Naive thymus-derived CD8-positive, alpha-beta T cell (primary cell): Measurements from ENCODE around the gene OR1I1. TPM values are rescaled to one million over a fixed set of nuclear protein-coding genes. Genes with fewer than 3 reads are reported as not detected.

ENCODE experiments used
- ATAC-seq, 2 donors: fragments of 150-1000 bp; cut with Tn5 transposase in 1 of 2; sonication (Bioruptor Pico), chemical (Tn5 transposase) in 1 of 2; 1 replicate in 1 of 2; 2 replicates in 1 of 2; pipeline ENCODE4 v1.10.0; 2021; ENCODE audit warnings: mild to moderate bottlenecking in 2 of 2, moderate library complexity in 2 of 2
- POLR2A ChIA-PET: fragments of 350-600 bp; sonication (Branson Sonifier 250); formaldehyde crosslinking; loops from one replicate; lab custom pipeline; 2021; ENCODE audit warnings: antibody characterized with exemption; lab: Charles Lee
- DNase-seq, 10 donors: peaks; one replicate each; pipeline versions ENCODE4 v3.0.0 to v3.0.0-alpha.2; 2020 to 2022
- H3K27ac Mint-ChIP-seq, 10 donors: one replicate each; pipeline ENCODE4 v1.8.0; 2020 to 2022; ENCODE audit warnings: mild to moderate bottlenecking in 10 of 10, mixed read lengths in 10 of 10, moderate library complexity in 4 of 10, inconsistent platforms in 1 of 10
- H3K27me3 Mint-ChIP-seq, 5 donors: one replicate each; pipeline ENCODE4 v1.8.0; 2021 to 2022; ENCODE audit warnings: mixed read lengths in 5 of 5
- H3K36me3 Mint-ChIP-seq, 3 donors: one replicate each; pipeline ENCODE4 v1.8.0; 2020 to 2022; ENCODE audit warnings: mixed read lengths in 3 of 3, mild to moderate bottlenecking in 2 of 3, inconsistent platforms in 1 of 3
- H3K4me1 Mint-ChIP-seq, 4 donors: one replicate each; pipeline ENCODE4 v1.8.0; 2021 to 2022; ENCODE audit warnings: mixed read lengths in 4 of 4
- H3K4me3 Mint-ChIP-seq, 10 donors: one replicate each; pipeline ENCODE4 v1.8.0; 2020 to 2022; ENCODE audit warnings: mild to moderate bottlenecking in 10 of 10, mixed read lengths in 10 of 10, moderate library complexity in 6 of 10, inconsistent platforms in 1 of 10
- H3K9me3 Mint-ChIP-seq, 9 donors: one replicate each; pipeline ENCODE4 v1.8.0; 2020 to 2022; ENCODE audit warnings: mixed read lengths in 9 of 9, mild to moderate bottlenecking in 3 of 9, inconsistent platforms in 1 of 9, moderate library complexity in 1 of 9
- polyA plus RNA-seq, 3 donors: library from polyadenylated mRNA; unstranded; fragments of 300-500 nt; fragmentation: Illumina TruSeq; gene quantifications; one replicate each; pipeline ENCODE4 v1.2.3, GENCODE V29; 2021
- total RNA-seq, 8 experiments: library from RNA in 2 of 8; stranded (reverse) in 2 of 8; gene quantifications; one replicate each; pipeline ENCODE4 v1.2.3 and lab custom pipeline; 2021 to 2026

The OR1I1 gene, protein sequence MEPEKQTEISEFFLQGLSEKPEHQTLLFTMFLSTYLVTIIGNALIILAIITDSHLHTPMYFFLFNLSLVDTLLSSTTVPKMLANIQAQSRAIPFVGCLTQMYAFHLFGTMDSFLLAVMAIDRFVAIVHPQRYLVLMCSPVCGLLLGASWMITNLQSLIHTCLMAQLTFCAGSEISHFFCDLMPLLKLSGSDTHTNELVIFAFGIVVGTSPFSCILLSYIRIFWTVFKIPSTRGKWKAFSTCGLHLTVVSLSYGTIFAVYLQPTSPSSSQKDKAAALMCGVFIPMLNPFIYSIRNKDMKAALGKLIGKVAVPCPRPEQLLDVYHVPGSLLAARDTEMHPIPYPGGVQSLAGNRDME
- total RNA-seq (not detected), polyA plus RNA-seq (not detected), total RNA-seq (lab: John Stamatoyannopoulos, UW) (0 to 0.13 (median 0) reads per million in 6 experiments)

DNA sequence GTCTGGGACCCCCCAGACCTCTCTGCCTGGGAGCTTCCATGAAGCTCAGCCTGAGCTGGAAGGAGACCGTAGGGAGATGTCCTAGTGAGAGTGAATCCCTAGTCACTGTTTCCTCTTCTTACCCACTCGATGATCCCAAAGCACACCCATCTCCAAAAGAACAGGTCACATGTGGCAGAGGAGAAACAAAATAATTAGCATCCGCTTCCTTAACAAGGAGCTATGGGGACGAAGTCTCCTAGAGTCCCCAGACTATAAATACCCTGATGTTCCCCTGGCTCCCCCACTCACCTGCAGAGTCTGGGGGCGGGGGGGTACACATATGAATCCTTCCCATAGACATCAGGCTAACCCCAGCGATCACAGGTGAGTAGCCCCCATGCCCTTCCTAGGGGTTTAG is at the start of gene OR1I1:
OR1I1 (plus strand) TSS at position 301 of the 400 bp plus-strand sequence. CDS start 4,855 bp downstream, outside the sequence.
- H3K27ac Mint-ChIP-seq: no peak within 1 kb of the TSS
- H3K36me3 Mint-ChIP-seq: no peaks in the 10 kb centered on the region
- POLR2A ChIA-PET: no interaction called here
- no peaks in the 10 kb centered on the region for H3K4me1 Mint-ChIP-seq
- H3K4me3 Mint-ChIP-seq: no peak within 1 kb of the TSS
- H3K9me3 Mint-ChIP-seq: no peaks in the 10 kb centered on the region
- ATAC-seq: no peak
- DNase-seq: no peak
- peaks cover 9 to 49% (median 23%) of the 10 kb centered on the region in 5 donors for H3K27me3 Mint-ChIP-seq

- Mint-ChIP-seq H3K27ac (no peak overlapping the region), H3K27me3 (peaks cover 32 to 42% (median 40%) of the 10 kb centered on the region in 5 donors), H3K9me3 (peaks cover 0 to 4% (median 0%) of the 10 kb centered on the region in 9 donors), H3K36me3 (no peaks in the 10 kb centered on the region), H3K4me3 (no peak overlapping the region), H3K4me1 (no peaks in the 10 kb centered on the region)
- DNase-seq: no peak
- POLR2A ChIA-PET: no interaction called here
- ATAC-seq: no peak
Measured at GRCh38 chr19:15035795-15036311, 46.2 kb upstream of the OR1I1 start.

DNA sequence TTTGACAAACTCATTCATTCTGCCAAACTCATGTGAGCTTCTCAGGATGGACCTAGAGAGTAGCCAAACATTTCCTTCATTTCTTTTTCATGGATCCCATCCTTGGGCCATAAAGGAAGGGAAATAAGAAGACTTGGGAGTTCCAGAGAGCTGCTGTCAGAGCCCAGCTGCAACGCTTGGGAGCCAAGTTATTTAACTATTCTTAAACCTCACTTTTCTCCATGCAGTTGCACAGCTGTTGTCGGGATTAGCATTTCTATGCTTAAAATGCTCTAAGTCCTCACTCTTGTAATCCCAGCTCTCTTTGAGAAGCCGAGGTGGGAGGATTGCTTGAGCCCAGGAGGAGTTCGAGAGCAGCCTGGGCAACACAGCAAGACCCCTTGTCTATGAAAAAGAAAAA is 44.4 kb upstream of the OR1I1 start:
- no peak for ATAC-seq
- no peaks in the 10 kb centered on the region for H3K9me3 Mint-ChIP-seq
- no peak overlapping the region for H3K27ac Mint-ChIP-seq
- no peaks in the 10 kb centered on the region for H3K4me1 Mint-ChIP-seq
- POLR2A ChIA-PET: no interaction called here
- H3K27me3 Mint-ChIP-seq: peaks cover 27 to 40% (median 33%) of the 10 kb centered on the region in 5 donors
- H3K36me3 Mint-ChIP-seq: no peaks in the 10 kb centered on the region
- no peak for DNase-seq
- no peak overlapping the region for H3K4me3 Mint-ChIP-seq

GRCh38 chr19:15038294-15038693 is 43.7 kb upstream of the OR1I1 start:
- H3K4me3 Mint-ChIP-seq: no peak overlapping the region
- H3K36me3 Mint-ChIP-seq: no peaks in the 10 kb centered on the region
- DNase-seq: no peak
- no peak overlapping the region for H3K27ac Mint-ChIP-seq
- H3K27me3 Mint-ChIP-seq: peaks cover 25 to 36% (median 32%) of the 10 kb centered on the region in 5 donors
- H3K4me1 Mint-ChIP-seq: no peaks in the 10 kb centered on the region
- POLR2A ChIA-PET: no interaction called here
- no peaks in the 10 kb centered on the region for H3K9me3 Mint-ChIP-seq
- ATAC-seq: no peak

DNA sequence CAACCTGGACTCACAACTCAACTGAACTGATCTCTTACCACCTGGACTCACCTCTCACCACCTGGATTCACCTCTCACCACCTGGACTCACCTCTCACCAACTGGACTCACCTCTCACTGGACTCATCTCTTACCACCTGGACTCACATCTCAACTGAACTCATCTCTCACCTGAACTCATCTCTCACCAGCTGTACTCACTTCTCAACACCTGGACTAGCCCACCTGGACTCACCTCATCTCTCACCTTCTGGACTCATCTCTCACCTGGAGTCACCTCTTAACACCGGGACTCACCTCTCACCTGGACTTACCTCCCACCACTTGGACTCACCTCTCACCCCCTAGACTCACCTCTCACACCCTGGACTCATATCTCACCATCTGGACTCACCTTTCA is 40.0 kb upstream of the OR1I1 start:
- no peak overlapping the region for H3K27ac Mint-ChIP-seq
- no peak for DNase-seq
- no peaks in the 10 kb centered on the region for H3K36me3 Mint-ChIP-seq
- no peaks in the 10 kb centered on the region for H3K4me1 Mint-ChIP-seq
- no peak overlapping the region for H3K4me3 Mint-ChIP-seq
- H3K9me3 Mint-ChIP-seq: peaks cover 0 to 2% (median 0%) of the 10 kb centered on the region in 9 donors
- H3K27me3 Mint-ChIP-seq: peaks cover 10 to 32% (median 26%) of the 10 kb centered on the region in 5 donors
- ATAC-seq: no peak
- POLR2A ChIA-PET: no interaction called here

DNA sequence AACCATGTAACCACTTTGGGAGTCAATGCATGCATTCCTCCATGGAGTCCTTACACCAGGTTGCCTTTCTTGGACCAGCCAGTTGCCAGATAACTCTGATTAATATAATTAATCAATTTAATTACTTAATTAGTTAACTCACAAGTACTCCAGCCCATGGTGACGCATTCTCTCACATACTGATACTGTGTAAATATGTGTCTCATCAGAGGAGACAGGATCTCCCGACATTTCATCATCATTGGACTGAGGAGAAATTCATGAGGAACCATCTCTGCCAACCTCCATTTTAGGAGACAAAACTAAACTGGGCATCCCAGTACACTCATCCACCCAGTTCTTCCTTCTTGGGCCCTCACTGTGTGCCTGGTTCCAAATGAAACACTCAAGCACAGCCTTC is 39.2 kb upstream of the OR1I1 start:
- no peak overlapping the region for H3K4me3 Mint-ChIP-seq
- ATAC-seq (no peak), DNase-seq (no peak)
- peaks cover 0 to 2% (median 0%) of the 10 kb centered on the region in 9 donors for H3K9me3 Mint-ChIP-seq
- H3K27me3 Mint-ChIP-seq: peaks cover 15 to 37% (median 32%) of the 10 kb centered on the region in 5 donors
- no peak overlapping the region for H3K27ac Mint-ChIP-seq
- no peaks in the 10 kb centered on the region for H3K4me1 Mint-ChIP-seq
- no peaks in the 10 kb centered on the region for H3K36me3 Mint-ChIP-seq
- POLR2A ChIA-PET: interaction anchor here (0.7 kb wide), 1 partner anchor 115 kb away, joined by 6 read pairs; no protein-coding TSS in a partner anchor

- peaks cover 19 to 52% (median 28%) of the 10 kb centered on the region in 5 donors for H3K27me3 Mint-ChIP-seq
- ATAC-seq: no peak
- H3K9me3 Mint-ChIP-seq: peaks cover 0 to 2% (median 0%) of the 10 kb centered on the region in 9 donors
- DNase-seq: no peak
- no peaks in the 10 kb centered on the region for H3K4me1 Mint-ChIP-seq
- no peak overlapping the region for H3K4me3 Mint-ChIP-seq
- no peaks in the 10 kb centered on the region for H3K36me3 Mint-ChIP-seq
- POLR2A ChIA-PET: no interaction called here
- H3K27ac Mint-ChIP-seq: no peak overlapping the region
Measured at GRCh38 chr19:15045506-15045905, 36.5 kb upstream of the OR1I1 start.

GRCh38 chr19:15047680-15048079 is 34.3 kb upstream of the OR1I1 start:
- peaks cover 0 to 7% (median 0%) of the 10 kb centered on the region in 9 donors for H3K9me3 Mint-ChIP-seq
- H3K36me3 Mint-ChIP-seq: peaks cover 0 to 2% (median 0%) of the 10 kb centered on the region in 3 donors
- H3K4me3 Mint-ChIP-seq: no peak overlapping the region
- ATAC-seq (no peak), DNase-seq (no peak)
- H3K27ac Mint-ChIP-seq: no peak overlapping the region
- POLR2A ChIA-PET: no interaction called here
- H3K27me3 Mint-ChIP-seq: peaks cover 29 to 64% (median 43%) of the 10 kb centered on the region in 5 donors
- H3K4me1 Mint-ChIP-seq: no peaks in the 10 kb centered on the region

DNA sequence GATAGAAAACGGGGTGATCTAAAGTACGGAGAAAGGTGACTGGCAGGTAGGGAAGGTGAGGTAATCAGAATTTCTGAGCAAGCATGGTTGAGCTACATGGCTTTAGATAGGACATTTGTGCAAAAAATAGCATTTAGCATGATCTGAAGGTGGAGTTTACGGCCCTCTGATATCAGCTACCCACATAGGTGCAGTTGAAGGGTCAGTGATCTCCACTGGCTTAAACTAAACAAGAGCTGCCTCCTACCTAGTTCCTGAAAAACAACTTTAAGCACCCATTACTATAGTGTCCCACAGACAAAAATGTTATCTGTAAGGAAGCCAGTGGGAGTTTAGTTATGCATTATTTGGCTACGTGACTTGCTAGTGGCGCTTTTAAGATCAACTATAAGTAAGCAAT is 33.9 kb upstream of the OR1I1 start:
- DNase-seq: no peak
- H3K9me3 Mint-ChIP-seq: peaks cover 0 to 7% (median 0%) of the 10 kb centered on the region in 9 donors
- H3K27me3 Mint-ChIP-seq: peaks cover 29 to 64% (median 43%) of the 10 kb centered on the region in 5 donors
- H3K4me1 Mint-ChIP-seq: no peaks in the 10 kb centered on the region
- POLR2A ChIA-PET: no interaction called here
- ATAC-seq: no peak
- H3K4me3 Mint-ChIP-seq: no peak overlapping the region
- peaks cover 0 to 2% (median 0%) of the 10 kb centered on the region in 3 donors for H3K36me3 Mint-ChIP-seq
- no peak overlapping the region for H3K27ac Mint-ChIP-seq

- Mint-ChIP-seq H3K4me3 (no peak within 1 kb of the TSS), H3K4me1 (no peaks in the 10 kb centered on the region), H3K36me3 (peaks cover 0 to 2% (median under 1%) of the 10 kb centered on the region in 3 donors), H3K27ac (peak within 1 kb of the TSS in 1 of 10 donors; percentile 49), H3K27me3 (peaks cover 34 to 63% (median 39%) of the 10 kb centered on the region in 5 donors), H3K9me3 (peaks cover 0 to 7% (median 0%) of the 10 kb centered on the region in 9 donors)
- DNase-seq (no peak), ATAC-seq (no peak)
- POLR2A ChIA-PET: no interaction called here
Measured at GRCh38 chr19:15048885-15049541, 33.0 kb upstream of the OR1I1 start, which contains the start of gene CASP14. CASP14 (plus strand) TSS chr19:15049480; CDS start chr19:15052252, 2,772 bp downstream.

GRCh38 chr19:15050639-15051038 is 31.4 kb upstream of the OR1I1 start:
- Mint-ChIP-seq H3K27ac (peak overlapping the region in 1 of 10 donors; percentile 20), H3K36me3 (peaks cover 0 to 2% (median 1%) of the 10 kb centered on the region in 3 donors), H3K4me3 (no peak overlapping the region), H3K27me3 (peaks cover 30 to 60% (median 37%) of the 10 kb centered on the region in 5 donors), H3K4me1 (no peaks in the 10 kb centered on the region), H3K9me3 (peaks cover 0 to 6% (median 0%) of the 10 kb centered on the region in 9 donors)
- DNase-seq: no peak
- no peak for ATAC-seq
- POLR2A ChIA-PET: no interaction called here

- Mint-ChIP-seq H3K4me3 (no peak overlapping the region), H3K4me1 (no peaks in the 10 kb centered on the region), H3K27me3 (peaks cover 29 to 65% (median 43%) of the 10 kb centered on the region in 5 donors), H3K36me3 (peaks cover 0 to 11% (median 2%) of the 10 kb centered on the region in 3 donors), H3K27ac (no peak overlapping the region), H3K9me3 (peaks cover 0 to 14% (median 5%) of the 10 kb centered on the region in 9 donors)
- POLR2A ChIA-PET: no interaction called here
- no peak for DNase-seq
- no peak for ATAC-seq
Measured at GRCh38 chr19:15062036-15062435, 20.0 kb upstream of the OR1I1 start.
